Cardiac septum (tissue), 1 donor: ENCODE results near the gene KRT33B. TPM values are rescaled to one million over a fixed set of nuclear protein-coding genes. Genes with fewer than 3 reads are reported as not detected.
"Not testable (repeated sequence)": the region's sequence is repeated elsewhere in the genome, so short reads cannot be mapped to it uniquely, and the experiment has no call there.

Experiments
- DNase-seq: peaks from one replicate; pipeline ENCODE4 v3.0.0-alpha.2; 2020; ENCODE audit warnings: low spot score
- intact Hi-C: fragments of 100-400 bp; cut with DNase I; formaldehyde crosslinking; loops from one replicate; pipeline ENCODE4 v1.14.0; 2022
- total RNA-seq: library from RNA; stranded (reverse); fragmentation: NEBNext Ultra II Directional; extraction: Animal tissue kit (Norgen Biotek cat#: 25700); gene quantifications from one replicate; pipeline ENCODE4 v1.2.1, GENCODE V29; 2021
- donor health status: DM: no; HTN: no; CAD: no.

Gene KRT33B
- total RNA-seq, 1 donor from 2014 or later = not detected

GRCh38 chr17:41351177-41351576 lies 18.4 kb downstream of the KRT33B start:
- no peak for DNase-seq
- intact Hi-C loops = no loop called here

GRCh38 chr17:41350381-41350878 lies 19.2 kb downstream of the KRT33B start, which contains the start of gene KRT33A:
Gene KRT33A, minus strand, starts transcription at chr17:41350828. Its CDS starts 61 bp downstream, at chr17:41350767.
- intact Hi-C loops, DNase-seq: not testable (repeated sequence)

- intact Hi-C loops = no loop called here
These were observed 21.5 kb downstream of the KRT33B start for GRCh38 chr17:41347869-41348760.

GRCh38 chr17:41346421-41346820 lies 23.2 kb downstream of the KRT33B start:
- DNase-seq, intact Hi-C loops: not testable (repeated sequence)

More at GRCh38 chr17:41347869-41348760, 21.5 kb downstream of the KRT33B start:
- no peak for DNase-seq

- intact Hi-C loops = no loop called here
- DNase-seq = no peak
These were observed 23.6 kb downstream of the KRT33B start for GRCh38 chr17:41345992-41346391.

GRCh38 chr17:41343029-41343428 lies 26.6 kb downstream of the KRT33B start:
- no peak for DNase-seq
- intact Hi-C loops = no loop called here

- intact Hi-C loops = no loop called here
- no peak for DNase-seq
These were observed 28.4 kb downstream of the KRT33B start for GRCh38 chr17:41340934-41341861.

GRCh38 chr17:41340494-41340893 lies 29.1 kb downstream of the KRT33B start:
- no peak for DNase-seq
- intact Hi-C loops = no loop called here

GRCh38 chr17:41339571-41340172 lies 29.9 kb downstream of the KRT33B start:
- no peak for DNase-seq
- intact Hi-C loops = no loop called here

- DNase-seq = no peak
- intact Hi-C loops = no loop called here
These were observed 30.6 kb downstream of the KRT33B start for GRCh38 chr17:41338961-41339485.

- intact Hi-C loops = no loop called here
These were observed 33.9 kb downstream of the KRT33B start for GRCh38 chr17:41335747-41336146.

GRCh38 chr17:41334385-41335305 lies 35.0 kb downstream of the KRT33B start:
- intact Hi-C loops = no loop called here
- DNase-seq = no peak

More at GRCh38 chr17:41335747-41336146, 33.9 kb downstream of the KRT33B start:
- DNase-seq = no peak

- intact Hi-C loops = no loop called here
- no peak for DNase-seq
These were observed 35.8 kb downstream of the KRT33B start for GRCh38 chr17:41333836-41334235.

- intact Hi-C loops = no loop called here
- DNase-seq = no peak
These were observed 36.5 kb downstream of the KRT33B start for GRCh38 chr17:41333098-41333497.

GRCh38 chr17:41332239-41332638 lies 37.4 kb downstream of the KRT33B start:
- intact Hi-C loops = no loop called here
- DNase-seq = no peak

GRCh38 chr17:41331606-41332005 lies 38.0 kb downstream of the KRT33B start:
- intact Hi-C loops = no loop called here
- no peak for DNase-seq

- intact Hi-C loops = loop anchor here (10.0 kb wide), 2 partner anchors 165 to 525 kb away; no protein-coding TSS in a partner anchor
These were observed 40.2 kb downstream of the KRT33B start for GRCh38 chr17:41329279-41329948.

GRCh38 chr17:41328207-41328606 lies 41.4 kb downstream of the KRT33B start:
- DNase-seq = no peak
- intact Hi-C loops = loop anchor here (10.0 kb wide), 2 partner anchors 167 to 523 kb away; no protein-coding TSS in a partner anchor

More at GRCh38 chr17:41329279-41329948, 40.2 kb downstream of the KRT33B start:
- DNase-seq = no peak
